Measurements from ENCODE around the gene STPG3.
A peak's percentile ranks its signal among the peaks of the same experiment; 100 is the strongest.
"Not testable (repeated sequence)": the region's sequence is repeated elsewhere in the genome, so short reads cannot be mapped to it uniquely, and the experiment has no call there.

Gene STPG3

GRCh38 chr9:137234055-137234697 lies 16.9 kb upstream of the STPG3 start:
- no peak for DNase-seq (ENCODE audit: low spot score)

GRCh38 chr9:137234758-137235423 lies 16.2 kb upstream of the STPG3 start:
- no peak for DNase-seq (ENCODE audit: low spot score)

GRCh38 chr9:137235424-137236237 lies 15.5 kb upstream of the STPG3 start:
- no peak for DNase-seq (ENCODE audit: low spot score)

DNA sequence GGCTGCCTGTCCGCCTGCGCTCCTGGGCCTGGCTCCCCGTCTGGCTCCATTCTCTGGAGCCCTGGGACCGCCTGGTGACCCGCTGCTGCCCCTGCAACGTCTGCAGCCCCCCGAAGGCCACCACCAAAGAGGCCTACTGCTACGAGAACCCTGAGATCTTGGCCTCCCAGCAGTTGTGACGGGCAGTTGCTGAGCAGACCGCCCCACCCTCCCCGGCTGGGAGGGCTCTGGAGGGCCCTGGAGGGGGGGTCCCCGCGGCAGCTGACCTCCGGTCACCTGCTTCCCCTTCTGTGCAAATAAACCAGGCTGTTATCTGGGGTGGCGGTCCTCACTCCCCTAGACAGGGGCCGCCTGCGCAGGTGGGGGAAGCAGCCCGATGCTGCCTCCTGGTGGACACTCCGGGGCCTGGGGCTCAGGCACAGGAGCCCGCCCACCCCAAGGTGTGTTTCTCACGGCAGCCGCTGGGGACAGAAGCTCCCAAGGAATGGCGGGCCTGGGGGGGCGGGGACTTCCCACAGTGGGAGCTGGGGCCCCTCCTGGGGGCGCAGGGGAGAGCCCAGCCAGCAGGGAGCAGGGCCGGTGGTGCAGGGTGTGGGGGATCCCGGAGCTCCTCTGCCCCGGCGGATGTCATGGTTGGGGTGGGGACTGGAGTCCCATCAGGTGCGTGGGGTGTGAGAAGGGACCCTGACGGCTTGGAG lies 14.7 kb upstream of the STPG3 start:
- DNase-seq (ENCODE audit: low spot score) = peak; percentile 90

- DNase-seq (ENCODE audit: low spot score) = no peak
Observed at GRCh38 chr9:137236936-137237421, 14.1 kb upstream of the STPG3 start.

DNA sequence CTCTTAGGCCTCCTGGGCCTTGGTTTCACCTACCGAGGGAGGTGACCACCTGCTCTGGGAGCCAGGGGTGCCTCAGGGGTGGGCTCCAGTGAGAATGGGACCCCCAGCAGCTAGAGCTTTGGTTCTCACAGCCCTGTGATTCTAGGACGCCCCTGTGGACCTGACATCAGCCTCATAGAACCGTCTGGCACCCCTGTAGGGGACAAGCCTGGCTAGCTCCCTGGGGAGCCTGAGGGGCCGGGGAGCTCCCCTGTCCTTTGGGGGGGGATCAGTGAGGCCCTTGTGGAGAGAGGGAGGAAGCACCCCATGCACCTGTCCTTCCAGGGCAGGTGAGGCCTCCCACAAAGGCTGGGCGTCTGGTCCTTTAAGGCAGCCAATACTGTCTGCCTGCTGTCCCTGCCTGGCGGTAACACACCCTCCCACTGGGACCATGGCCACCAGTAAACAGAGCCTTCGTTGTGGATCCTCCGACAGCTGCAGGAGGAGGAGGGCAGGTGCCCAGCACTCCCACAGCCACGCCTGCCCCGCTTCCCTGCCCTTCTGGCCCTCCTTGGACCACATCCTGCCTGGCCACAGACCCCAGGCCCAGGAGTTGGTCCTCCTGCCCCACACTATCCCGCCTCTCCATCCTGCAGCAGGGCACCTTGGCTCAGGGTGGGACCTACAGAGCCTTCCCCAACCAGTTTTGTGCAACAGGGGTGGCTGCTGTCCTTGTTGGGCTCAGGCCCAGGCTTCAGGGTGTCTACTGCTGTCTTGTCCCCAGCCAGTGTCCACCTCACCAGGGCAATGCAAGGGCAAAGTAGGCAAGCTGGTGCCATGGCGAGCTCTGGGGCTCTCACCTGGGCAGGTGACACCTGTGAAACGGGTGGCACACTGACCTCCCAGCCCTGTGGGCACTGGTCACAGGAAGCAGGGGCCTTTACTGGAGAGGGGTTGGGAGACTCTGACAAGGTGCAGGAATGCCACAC lies 13.0 kb upstream of the STPG3 start:
- no peak for DNase-seq (ENCODE audit: low spot score)

- not testable (repeated sequence) for DNase-seq (ENCODE audit: low spot score)
Observed at GRCh38 chr9:137239541-137240200, 11.4 kb upstream of the STPG3 start.

- peak; percentile 85 for DNase-seq (ENCODE audit: low spot score)
Observed at GRCh38 chr9:137240318-137240840, 10.7 kb upstream of the STPG3 start.

DNA sequence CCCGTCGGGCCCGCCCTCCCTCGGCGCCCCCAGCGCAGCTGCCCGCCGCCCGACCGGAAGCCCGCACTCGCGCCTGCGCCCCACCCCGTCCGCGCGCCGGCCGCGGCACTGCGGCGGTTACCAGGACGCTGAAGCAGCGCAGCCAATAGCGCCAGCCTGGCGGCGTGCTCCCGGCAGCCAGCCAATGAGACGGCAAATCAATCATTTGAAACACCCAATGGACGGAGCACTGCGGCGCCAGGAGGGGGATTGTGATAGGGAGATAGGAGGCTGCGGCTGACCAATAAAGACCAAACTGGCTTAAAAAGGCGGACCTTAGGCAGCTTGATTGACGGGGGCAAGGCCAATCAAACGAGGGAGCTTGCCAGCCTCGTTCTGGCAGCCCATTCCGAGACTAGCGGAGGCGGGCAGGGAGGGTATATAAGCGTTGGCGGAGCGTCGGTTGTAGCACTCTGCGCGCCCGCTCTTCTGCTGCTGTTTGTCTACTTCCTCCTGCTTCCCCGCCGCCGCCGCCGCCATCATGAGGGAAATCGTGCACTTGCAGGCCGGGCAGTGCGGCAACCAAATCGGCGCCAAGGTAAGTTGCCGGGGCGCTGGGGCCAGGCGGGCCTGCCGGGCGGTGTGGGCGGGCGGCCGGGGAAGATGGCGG lies 10.1 kb upstream of the STPG3 start, which contains the start of gene TUBB4B:
Gene TUBB4B, plus strand, starts transcription at position 447 of the 649 bp plus-strand sequence. Its CDS starts 74 bp downstream, at position 521.
- DNase-seq (ENCODE audit: low spot score) = peak; percentile 100

- peak; percentile 84 for DNase-seq (ENCODE audit: low spot score)
Observed at GRCh38 chr9:137241490-137242268, 9.4 kb upstream of the STPG3 start.

DNA sequence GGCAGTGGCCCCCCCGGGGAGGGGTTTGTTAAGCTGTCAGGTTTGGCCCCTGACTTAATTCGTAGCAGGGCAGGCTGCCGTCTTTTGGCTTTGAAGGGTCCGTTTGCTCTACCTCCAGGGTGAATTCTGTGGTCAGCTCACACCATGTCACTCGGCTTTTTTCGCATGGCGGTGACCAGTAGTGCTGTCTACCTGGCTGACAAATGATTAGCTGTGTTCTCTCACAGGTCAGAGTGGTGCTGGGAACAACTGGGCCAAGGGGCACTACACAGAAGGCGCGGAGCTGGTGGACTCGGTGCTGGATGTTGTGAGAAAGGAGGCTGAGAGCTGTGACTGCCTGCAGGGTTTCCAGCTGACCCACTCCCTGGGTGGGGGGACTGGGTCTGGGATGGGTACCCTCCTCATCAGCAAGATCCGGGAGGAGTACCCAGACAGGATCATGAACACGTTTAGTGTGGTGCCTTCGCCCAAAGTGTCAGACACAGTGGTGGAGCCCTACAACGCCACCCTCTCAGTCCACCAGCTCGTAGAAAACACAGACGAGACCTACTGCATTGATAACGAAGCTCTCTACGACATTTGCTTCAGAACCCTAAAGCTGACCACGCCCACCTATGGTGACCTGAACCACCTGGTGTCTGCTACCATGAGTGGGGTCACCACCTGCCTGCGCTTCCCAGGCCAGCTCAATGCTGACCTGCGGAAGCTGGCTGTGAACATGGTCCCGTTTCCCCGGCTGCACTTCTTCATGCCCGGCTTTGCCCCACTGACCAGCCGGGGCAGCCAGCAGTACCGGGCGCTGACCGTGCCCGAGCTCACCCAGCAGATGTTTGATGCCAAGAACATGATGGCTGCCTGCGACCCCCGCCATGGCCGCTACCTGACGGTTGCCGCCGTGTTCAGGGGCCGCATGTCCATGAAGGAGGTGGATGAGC lies 8.6 kb upstream of the STPG3 start:
- no peak for DNase-seq (ENCODE audit: low spot score)

GRCh38 chr9:137243266-137243625 lies 7.8 kb upstream of the STPG3 start:
- DNase-seq (ENCODE audit: low spot score) = not testable (repeated sequence)

DNA sequence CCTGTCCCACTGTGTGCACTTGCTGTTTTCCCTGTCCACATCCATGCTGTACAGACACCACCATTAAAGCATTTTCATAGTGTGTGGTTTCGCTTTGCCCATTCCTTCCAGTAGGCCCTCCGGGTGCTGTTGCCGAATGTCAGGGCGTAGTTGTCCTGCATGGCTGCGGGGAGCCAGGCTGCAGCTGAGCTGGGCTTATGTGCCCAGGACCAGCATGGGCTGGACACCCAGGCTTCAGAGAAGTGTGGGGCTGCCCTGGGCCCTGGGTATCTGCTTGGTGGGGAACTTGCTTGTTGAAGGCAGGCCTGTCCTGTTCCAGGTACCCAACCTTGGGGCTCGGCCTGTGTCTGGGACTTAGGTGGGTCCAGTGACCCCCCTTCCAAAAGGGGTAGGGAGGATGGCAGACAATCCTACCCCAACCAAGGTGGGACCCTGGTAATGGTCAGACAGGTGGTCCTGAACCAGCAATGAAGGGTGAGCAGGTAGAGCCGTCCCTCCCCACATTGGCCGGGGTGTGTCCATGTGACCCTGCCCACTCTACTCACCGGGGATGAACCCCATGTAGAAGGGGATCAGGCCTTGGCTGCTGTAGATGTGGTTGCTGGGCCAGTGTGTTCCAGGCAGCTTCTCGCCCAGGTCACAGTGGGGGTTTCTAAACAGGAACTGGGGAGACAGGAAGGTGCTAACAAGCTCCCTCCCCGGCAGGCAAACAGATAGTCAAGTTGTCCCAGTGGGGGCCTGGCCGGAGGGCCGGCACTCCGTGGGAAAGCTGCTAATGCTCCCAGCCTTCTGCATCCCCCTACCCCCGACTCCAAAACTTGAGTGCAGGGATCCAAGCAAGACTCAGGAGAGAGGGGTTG lies 7.2 kb upstream of the STPG3 start:
- DNase-seq (ENCODE audit: low spot score) = peak; percentile 68

- no peak for DNase-seq (ENCODE audit: low spot score)
Observed at GRCh38 chr9:137244486-137245449, 6.3 kb upstream of the STPG3 start.
